ENCODE data around the gene RETREG1. TPM values are rescaled to one million over a fixed set of nuclear protein-coding genes. Genes with fewer than 3 reads are reported as not detected.

Gene RETREG1
- total and polyA plus RNA-seq, 2 donors (not counting 3 experiments of a cell fraction or from before 2014, with no cell fraction given): 0.46 TPM; not detected in 1

DNA sequence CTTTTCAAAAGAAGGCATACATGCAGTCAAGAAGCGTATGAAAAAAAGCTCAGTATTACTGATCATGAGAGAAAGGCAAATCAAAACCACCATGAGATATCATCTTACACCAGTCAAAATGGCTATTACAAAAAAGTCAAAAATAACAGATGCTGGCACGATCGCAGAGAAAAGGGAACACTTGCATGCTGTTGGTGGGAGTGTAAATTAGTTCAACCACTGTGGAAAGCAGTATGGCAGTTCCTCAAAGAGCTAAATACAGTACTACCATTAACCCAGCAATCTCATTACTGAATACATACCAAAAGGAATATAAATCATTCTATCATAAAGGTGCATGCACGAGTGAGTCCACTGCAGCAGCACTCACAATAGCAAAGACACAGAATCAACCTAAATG lies 24.5 kb downstream of the RETREG1 start:
- Histone ChIP-seq H3K4me1 (ENCODE audit: control insufficient read depth, extremely low read depth, insufficient read depth, low read length) (no peaks in the 10 kb centered on the region), H3K4me2 (ENCODE audit: insufficient read depth, low read length) (no peak overlapping the region), H2AFZ (ENCODE audit: low read depth, low read length) (no peak overlapping the region), H4K20me1 (replicated peaks; ENCODE audit: control insufficient read depth, extremely low read depth, insufficient read depth, low read length) (no peaks in the 10 kb centered on the region), H3K27ac (ENCODE audit: insufficient read depth, low read depth, low read length) (no peak overlapping the region), H3K36me3 (ENCODE audit: control insufficient read depth in 2 of 2, extremely low read depth in 1 of 2, insufficient read depth in 2 of 2, low read length in 2 of 2) (no peaks in the 10 kb centered on the region), H3K9ac (replicated peaks; ENCODE audit: extremely low read depth, insufficient read depth, low read length) (no peak overlapping the region), H3K79me2 (ENCODE audit: control insufficient read depth, insufficient read depth, low read length) (no peaks in the 10 kb centered on the region), H3K27me3 (ENCODE audit: control insufficient read depth in 2 of 2, insufficient read depth in 2 of 2, low read length in 2 of 2) (peaks cover 0 to 3% of the 10 kb centered on the region in 2 experiments), H3K4me3 (replicated peaks in 1 of 3; ENCODE audit: insufficient read depth in 1 of 3, low read depth in 1 of 3, low read length in 3 of 3) (no peak overlapping the region), H3K9me3 (replicated peaks; ENCODE audit: control insufficient read depth, insufficient read depth, low read length) (no peaks in the 10 kb centered on the region), H3K9me1 (replicated peaks; ENCODE audit: control insufficient read depth, extremely low read depth, insufficient read depth, low read length) (no peaks in the 10 kb centered on the region)
- DNase-seq (ENCODE audit: low read depth, low spot score) (no peak), FAIRE-seq (no peak)
- dilution Hi-C loops (cut with MboI; ENCODE audit: extremely low pct_ligation_motif_present, low sequenced_read_pairs): no loop called here
- intact Hi-C loops (cut with micrococcal nuclease): no loop called here
- BruUV-seq (replicated peaks): no TSS peak
- no peak for TF ChIP-seq JUN (IDR thresholded peaks at IDR 0.05; ENCODE audit: borderline replicate concordance, insufficient read depth, insufficient read length, low read depth)
- no peak for TF ChIP-seq GATA2 (IDR thresholded peaks at IDR 0.05; ENCODE audit: insufficient read depth, insufficient read length, low read depth, low read length)
- TF ChIP-seq MYC (IDR thresholded peaks at IDR 0.05; ENCODE audit: low read depth, low read length): no peak
- no peak for TF ChIP-seq FOS (IDR thresholded peaks at IDR 0.05; ENCODE audit: borderline replicate concordance, insufficient read depth, low read length)
- no peak for TF ChIP-seq POLR2A (IDR thresholded peaks at IDR 0.05; ENCODE audit: low read depth, low read length)
- TF ChIP-seq POLR2AphosphoS5 (IDR thresholded peaks at IDR 0.05; ENCODE audit: insufficient read depth, low read depth, low read length): no peak
- TF ChIP-seq EZH2 (IDR thresholded peaks at IDR 0.05; ENCODE audit: borderline replicate concordance, low read depth, low read length, severe bottlenecking): no peak
- TF ChIP-seq CTCF (IDR thresholded peaks at IDR 0.05; ENCODE audit: extremely low read depth in 1 of 2, insufficient read depth in 1 of 2, low read depth in 1 of 2, low read length in 2 of 2): no peak
- TF ChIP-seq, protein P1, sequence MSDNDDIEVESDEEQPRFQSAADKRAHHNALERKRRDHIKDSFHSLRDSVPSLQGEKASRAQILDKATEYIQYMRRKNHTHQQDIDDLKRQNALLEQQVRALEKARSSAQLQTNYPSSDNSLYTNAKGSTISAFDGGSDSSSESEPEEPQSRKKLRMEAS (IDR thresholded peaks at IDR 0.05; ENCODE audit: insufficient read depth, insufficient read length): no peak
- POLR2A ChIA-PET: no interaction called here
- CTCF ChIA-PET: interaction anchor here (1.2 to 1.3 kb wide), 2 partner anchors 11 to 432 kb away, joined by 3 read pairs; no protein-coding TSS in a partner anchor
